ENCODE results near the gene NET1. TPM values are rescaled to one million over a fixed set of nuclear protein-coding genes. Genes with fewer than 3 reads are reported as not detected.

NET1 gene
- total RNA-seq, 1 donor from 2014 or later = 11.3 TPM

GRCh38 chr10:5478694-5479305, 66.4 kb downstream of the NET1 start:
- H3K4me1 Mint-ChIP-seq (ENCODE audit: unreplicated experiment) = no peaks in the 10 kb centered on the region
- H3K27me3 Mint-ChIP-seq (ENCODE audit: unreplicated experiment) = no peaks in the 10 kb centered on the region
- no peak overlapping the region for H3K4me3 Mint-ChIP-seq (ENCODE audit: unreplicated experiment)
- H3K9me3 Mint-ChIP-seq (ENCODE audit: unreplicated experiment) = no peaks in the 10 kb centered on the region
- no peak for TF ChIP-seq CTCF (IDR thresholded peaks at IDR 0.05)
- no peak overlapping the region for H3K27ac Mint-ChIP-seq (ENCODE audit: unreplicated experiment)
- no peaks in the 10 kb centered on the region for H3K36me3 Mint-ChIP-seq (ENCODE audit: unreplicated experiment)
- DNase-seq (ENCODE audit: extremely low spot score, unreplicated experiment) = no peak

GRCh38 chr10:5479481-5480161, 67.3 kb downstream of the NET1 start:
- H3K4me3 Mint-ChIP-seq (ENCODE audit: unreplicated experiment) = no peak overlapping the region
- H3K9me3 Mint-ChIP-seq (ENCODE audit: unreplicated experiment) = no peaks in the 10 kb centered on the region
- DNase-seq (ENCODE audit: extremely low spot score, unreplicated experiment) = no peak
- H3K27ac Mint-ChIP-seq (ENCODE audit: unreplicated experiment) = no peak overlapping the region
- no peaks in the 10 kb centered on the region for H3K27me3 Mint-ChIP-seq (ENCODE audit: unreplicated experiment)
- no peaks in the 10 kb centered on the region for H3K4me1 Mint-ChIP-seq (ENCODE audit: unreplicated experiment)
- no peak for TF ChIP-seq CTCF (IDR thresholded peaks at IDR 0.05)
- H3K36me3 Mint-ChIP-seq (ENCODE audit: unreplicated experiment) = no peaks in the 10 kb centered on the region

- H3K9me3 Mint-ChIP-seq (ENCODE audit: unreplicated experiment) = no peaks in the 10 kb centered on the region
- no peaks in the 10 kb centered on the region for H3K27me3 Mint-ChIP-seq (ENCODE audit: unreplicated experiment)
- no peaks in the 10 kb centered on the region for H3K4me1 Mint-ChIP-seq (ENCODE audit: unreplicated experiment)
- H3K4me3 Mint-ChIP-seq (ENCODE audit: unreplicated experiment) = no peak overlapping the region
- no peak overlapping the region for H3K27ac Mint-ChIP-seq (ENCODE audit: unreplicated experiment)
- no peak for DNase-seq (ENCODE audit: extremely low spot score, unreplicated experiment)
- no peaks in the 10 kb centered on the region for H3K36me3 Mint-ChIP-seq (ENCODE audit: unreplicated experiment)
- TF ChIP-seq CTCF (IDR thresholded peaks at IDR 0.05) = no peak
These were observed 68.0 kb downstream of the NET1 start for GRCh38 chr10:5480162-5480941.

- H3K27me3 Mint-ChIP-seq (ENCODE audit: unreplicated experiment) = no peaks in the 10 kb centered on the region
- H3K9me3 Mint-ChIP-seq (ENCODE audit: unreplicated experiment) = no peaks in the 10 kb centered on the region
- no peak overlapping the region for H3K27ac Mint-ChIP-seq (ENCODE audit: unreplicated experiment)
- no peak overlapping the region for H3K4me3 Mint-ChIP-seq (ENCODE audit: unreplicated experiment)
- H3K4me1 Mint-ChIP-seq (ENCODE audit: unreplicated experiment) = no peaks in the 10 kb centered on the region
- no peak for DNase-seq (ENCODE audit: extremely low spot score, unreplicated experiment)
- no peaks in the 10 kb centered on the region for H3K36me3 Mint-ChIP-seq (ENCODE audit: unreplicated experiment)
- TF ChIP-seq CTCF (IDR thresholded peaks at IDR 0.05) = no peak
These were observed 68.8 kb downstream of the NET1 start for GRCh38 chr10:5481121-5481520.

- no peaks in the 10 kb centered on the region for H3K4me1 Mint-ChIP-seq (ENCODE audit: unreplicated experiment)
- no peak for TF ChIP-seq CTCF (IDR thresholded peaks at IDR 0.05)
- no peaks in the 10 kb centered on the region for H3K27me3 Mint-ChIP-seq (ENCODE audit: unreplicated experiment)
- DNase-seq (ENCODE audit: extremely low spot score, unreplicated experiment) = no peak
- no peaks in the 10 kb centered on the region for H3K36me3 Mint-ChIP-seq (ENCODE audit: unreplicated experiment)
- no peak overlapping the region for H3K4me3 Mint-ChIP-seq (ENCODE audit: unreplicated experiment)
- no peak overlapping the region for H3K27ac Mint-ChIP-seq (ENCODE audit: unreplicated experiment)
- H3K9me3 Mint-ChIP-seq (ENCODE audit: unreplicated experiment) = no peaks in the 10 kb centered on the region
These were observed 69.7 kb downstream of the NET1 start for GRCh38 chr10:5482016-5482415.
